Fibroblast of skin of back (primary cell): ENCODE data around the gene ARHGEF16.

Source experiments
- DNase-seq: peaks from one replicate; pipeline ENCODE4 v3.0.0-alpha.2; 2013

Gene ARHGEF16

GRCh38 chr1:3483801-3484444, 29.5 kb downstream of the ARHGEF16 start:
- peak; percentile 26 for DNase-seq

DNA sequence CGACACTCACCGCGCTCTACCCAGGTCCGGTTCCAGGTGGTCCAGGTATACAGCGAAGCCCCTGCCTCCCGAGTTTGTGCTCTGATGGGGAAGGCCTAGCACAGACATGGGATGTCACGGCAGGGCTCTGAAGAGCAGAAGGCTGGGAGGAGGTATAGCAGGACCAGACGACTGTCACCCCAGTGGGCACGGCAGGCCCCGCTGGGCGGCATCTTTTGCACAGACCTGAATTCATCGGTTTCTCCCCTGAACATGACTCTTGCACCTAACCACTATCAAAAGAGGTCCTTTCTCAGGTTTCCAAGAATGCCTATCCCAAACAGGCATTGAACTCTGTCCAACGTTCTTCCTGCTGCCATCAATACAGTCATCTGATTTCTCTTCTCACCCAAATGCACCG, 30.6 kb downstream of the ARHGEF16 start:
- no peak for DNase-seq

- no peak for DNase-seq
These were observed 34.0 kb downstream of the ARHGEF16 start for GRCh38 chr1:3488432-3488831.

DNA sequence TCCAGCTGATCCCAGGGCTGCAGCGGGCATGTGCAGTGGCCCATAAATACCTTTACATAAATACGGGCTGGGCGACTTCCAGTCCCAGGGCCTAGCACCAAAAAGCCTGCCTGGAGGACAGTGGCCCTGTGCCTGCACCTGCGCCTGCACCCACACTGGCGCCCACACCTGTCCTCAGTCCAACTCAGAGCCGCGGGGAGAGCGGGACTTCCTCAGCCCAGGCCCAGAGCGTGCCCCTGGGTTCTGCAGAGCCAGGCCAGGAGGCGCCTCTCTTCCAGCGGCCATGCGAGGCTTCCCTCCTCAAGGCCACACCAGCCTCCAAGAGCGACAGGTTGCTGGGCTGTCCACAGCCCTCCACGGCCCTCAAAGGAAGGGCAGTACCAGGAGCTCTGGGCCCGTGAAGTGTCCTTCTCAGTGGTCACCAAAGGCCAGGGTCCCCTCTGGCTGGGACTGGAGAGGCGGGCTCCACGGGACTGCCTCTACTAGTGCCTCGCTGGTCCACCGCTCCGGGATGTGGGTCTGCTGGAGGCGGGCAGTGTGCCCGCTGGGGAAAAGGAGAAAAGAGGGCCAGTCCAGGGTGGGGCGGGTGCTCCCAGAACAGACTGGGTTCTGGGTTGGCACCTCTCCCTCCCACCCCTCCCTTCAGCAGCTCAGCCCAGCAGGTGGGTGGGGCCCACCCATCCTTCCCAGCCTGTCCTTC, 35.7 kb downstream of the ARHGEF16 start:
- no peak for DNase-seq

DNA sequence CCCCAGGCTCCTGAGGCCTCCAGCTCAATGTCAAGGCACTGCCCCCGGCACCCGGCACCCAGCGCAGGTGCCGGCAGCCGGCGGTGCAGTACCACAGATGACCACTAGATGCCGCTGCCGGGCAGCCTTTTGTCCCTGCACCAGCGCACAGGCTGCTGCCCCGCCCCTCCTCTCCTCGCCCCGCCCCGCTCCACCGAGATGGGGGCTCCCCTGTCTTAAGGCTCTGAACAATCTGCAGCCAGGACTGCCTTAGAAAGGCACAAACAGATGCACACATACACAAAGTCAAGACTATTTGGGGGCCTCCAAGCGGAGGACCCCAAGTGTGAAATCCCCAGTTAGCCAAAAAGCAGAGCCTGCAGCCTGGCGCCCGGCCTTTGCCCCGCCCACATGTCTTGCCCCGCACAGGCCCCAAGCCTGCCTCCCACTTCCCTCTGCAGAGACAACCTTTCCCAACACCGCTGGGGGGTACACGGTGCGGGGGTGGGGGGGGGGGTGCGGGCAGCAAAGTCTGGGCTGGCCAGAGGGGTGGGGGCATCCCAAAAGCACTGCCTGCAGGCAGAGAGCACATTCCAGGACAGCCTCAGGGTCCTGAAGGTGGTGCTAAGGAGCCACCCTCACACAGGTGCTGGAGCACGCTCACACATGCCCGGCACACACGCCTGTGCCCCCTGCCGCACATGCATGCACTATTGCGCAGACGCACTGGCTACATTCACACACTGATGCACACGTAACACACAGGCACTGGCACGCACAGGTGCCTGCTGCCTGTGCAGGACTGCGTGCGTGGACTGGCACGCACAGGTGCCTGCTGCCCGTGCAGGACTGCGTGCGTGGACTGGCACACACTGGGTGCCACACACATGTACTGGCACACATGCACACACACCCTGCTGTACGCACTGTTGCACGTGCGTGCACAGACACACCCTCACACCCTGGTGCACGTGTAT, 37.1 kb downstream of the ARHGEF16 start:
- DNase-seq = peak; percentile 43

DNA sequence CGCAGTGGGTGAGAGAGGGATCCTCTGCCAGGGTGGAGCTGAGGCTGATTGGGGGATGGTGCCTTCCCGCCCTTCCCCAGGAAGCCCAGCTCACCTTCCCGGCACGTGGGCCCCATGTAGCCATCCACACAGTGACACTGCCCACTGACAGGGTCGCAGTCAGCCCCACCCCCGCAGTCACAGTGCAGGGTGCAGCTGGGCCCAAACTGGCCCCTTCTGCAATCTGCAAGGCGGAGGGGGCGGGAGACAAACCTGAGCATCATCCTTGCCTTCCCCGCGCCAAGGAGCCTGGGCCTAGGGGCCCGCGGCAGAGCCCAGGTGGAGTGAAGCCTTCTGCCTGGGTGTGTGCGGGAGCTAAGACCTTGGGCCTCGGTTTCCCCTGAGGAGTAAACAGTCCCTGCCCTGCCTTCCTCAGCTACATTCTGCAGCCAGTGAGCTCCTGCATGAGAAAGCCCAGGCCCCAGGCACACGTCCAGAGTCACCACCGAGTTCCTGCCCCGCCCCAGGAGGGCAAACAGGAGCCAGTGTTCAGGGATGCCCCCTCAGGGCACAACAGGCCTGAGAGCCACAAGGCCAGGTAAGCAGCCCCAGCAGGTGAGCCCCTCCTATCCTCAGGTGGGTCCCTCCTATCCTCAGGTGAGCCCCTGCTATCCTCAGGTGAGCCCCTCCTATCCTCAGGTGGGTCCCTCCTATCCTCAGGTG, 38.2 kb downstream of the ARHGEF16 start:
- DNase-seq = no peak

- no peak for DNase-seq
These were observed 40.1 kb downstream of the ARHGEF16 start for GRCh38 chr1:3494321-3495308.

DNA sequence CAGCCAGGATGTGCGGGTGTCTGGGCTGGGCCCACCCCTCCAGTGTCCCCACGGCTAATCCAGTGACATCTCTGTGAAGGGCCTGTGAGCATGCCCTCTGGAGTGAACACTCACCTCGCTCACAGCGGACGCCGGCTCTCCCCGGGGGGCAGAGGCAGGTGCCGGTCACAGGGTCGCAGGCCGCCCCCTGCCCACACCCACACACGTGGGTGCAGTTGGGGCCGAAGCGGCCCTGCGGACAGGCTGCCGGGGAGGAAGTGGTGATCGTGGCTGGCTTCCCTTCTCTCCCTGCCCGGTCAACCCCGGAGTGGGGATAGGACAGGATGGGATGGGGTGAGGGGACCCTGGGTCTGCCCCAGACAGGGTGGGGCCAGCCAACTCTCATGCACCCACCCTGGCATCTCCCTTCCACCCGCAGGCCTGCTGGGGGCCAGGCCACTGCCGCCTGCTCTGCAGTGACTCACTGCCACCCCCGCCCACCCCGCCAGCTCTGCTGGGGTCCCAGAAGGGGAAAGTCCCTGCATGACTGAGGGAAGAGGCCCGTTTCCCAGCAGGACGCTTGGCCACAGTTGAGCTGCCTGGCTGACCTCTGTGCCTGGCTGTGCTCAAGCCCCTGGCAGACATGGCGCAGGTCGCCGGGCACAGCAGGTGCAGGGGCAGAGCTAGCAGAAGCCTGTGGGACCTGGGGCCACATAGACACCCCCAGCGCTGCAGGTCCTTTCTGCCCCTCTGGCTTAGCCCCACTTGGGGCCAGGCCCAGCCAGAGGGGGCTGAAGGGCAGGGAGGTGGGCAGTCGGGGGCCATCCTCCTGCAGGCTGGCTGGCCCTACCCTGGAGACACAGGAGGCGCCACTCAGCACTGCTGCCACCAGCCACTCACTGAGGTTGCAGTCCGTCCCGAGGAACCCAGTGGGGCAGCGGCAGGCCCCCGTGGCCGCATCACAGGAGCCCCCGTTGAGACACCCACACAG, 41.6 kb downstream of the ARHGEF16 start:
- peak; percentile 60 for DNase-seq

DNA sequence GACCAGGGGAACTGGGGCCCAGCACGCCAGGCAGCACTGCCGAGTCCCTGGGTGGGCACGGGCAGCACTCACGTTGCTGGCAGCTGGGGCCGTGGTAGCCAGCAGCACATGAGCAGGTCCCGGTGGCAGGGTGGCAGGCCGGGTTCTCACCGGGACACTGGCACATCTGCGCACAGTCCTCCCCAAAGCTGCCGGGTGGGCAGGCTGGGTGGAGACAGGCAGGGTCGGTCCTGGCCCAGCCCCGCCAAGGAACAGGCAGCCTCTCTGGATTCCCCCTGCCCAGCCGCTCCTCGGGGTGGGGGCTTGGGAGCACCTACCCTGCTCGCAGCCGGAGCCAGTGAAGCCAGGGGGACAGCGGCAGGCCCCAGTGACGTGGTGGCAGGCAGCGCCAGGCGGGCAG, 42.5 kb downstream of the ARHGEF16 start:
- DNase-seq = no peak

GRCh38 chr1:3497521-3497920, 43.1 kb downstream of the ARHGEF16 start:
- DNase-seq = no peak

GRCh38 chr1:3498246-3498930, 43.9 kb downstream of the ARHGEF16 start:
- DNase-seq = no peak

GRCh38 chr1:3498986-3499385, 44.5 kb downstream of the ARHGEF16 start:
- DNase-seq = no peak

DNA sequence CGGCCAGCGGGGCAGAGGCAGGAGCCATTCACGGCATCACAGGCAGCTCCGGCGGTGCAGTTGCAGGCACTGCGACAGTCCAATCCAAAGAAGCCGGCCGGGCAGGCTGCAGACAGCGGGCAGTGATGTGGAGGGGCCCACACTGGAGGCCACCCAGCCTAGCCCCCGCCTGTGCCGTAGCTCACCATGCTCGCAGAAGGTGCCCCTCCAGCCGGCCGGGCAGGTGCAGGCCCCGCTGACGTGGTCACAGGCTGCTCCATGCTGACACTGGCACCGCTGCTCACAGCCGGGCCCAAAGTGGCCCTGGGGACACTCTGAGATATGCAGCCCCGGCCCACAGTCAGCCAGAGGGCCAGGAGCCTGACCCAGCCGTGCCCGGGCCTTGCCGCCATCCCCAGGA, 45.1 kb downstream of the ARHGEF16 start:
- DNase-seq = no peak

DNA sequence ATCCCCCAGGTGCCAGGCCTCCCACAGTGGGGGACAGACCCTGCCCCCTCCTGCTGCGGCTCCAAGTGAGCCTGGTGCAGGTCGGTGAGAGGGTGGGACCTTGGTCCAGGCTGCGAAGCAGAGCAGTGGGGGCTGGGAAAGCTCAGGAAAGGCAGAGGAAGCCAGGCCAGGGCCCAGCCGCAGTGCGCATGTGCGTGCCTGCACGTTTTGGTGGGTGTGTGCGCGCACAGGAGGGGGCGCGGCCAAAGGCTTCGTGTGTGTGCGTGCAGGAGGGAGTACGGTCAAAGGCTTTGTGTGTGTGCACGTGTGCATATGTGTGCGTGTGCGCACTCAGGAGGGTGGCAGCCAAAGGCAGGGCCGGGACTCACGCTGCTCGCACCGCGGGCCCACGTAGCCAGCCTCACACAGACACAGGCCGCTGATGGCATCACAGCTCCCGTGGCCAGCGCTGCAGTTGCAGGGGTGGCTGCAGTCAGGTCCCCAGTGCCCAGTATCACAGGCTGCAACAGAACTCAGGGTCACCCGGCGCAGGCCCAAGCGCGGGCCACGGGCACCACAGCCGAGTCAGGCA, 45.9 kb downstream of the ARHGEF16 start:
- no peak for DNase-seq

GRCh38 chr1:3501437-3501836, 47.0 kb downstream of the ARHGEF16 start:
- DNase-seq = no peak

DNA sequence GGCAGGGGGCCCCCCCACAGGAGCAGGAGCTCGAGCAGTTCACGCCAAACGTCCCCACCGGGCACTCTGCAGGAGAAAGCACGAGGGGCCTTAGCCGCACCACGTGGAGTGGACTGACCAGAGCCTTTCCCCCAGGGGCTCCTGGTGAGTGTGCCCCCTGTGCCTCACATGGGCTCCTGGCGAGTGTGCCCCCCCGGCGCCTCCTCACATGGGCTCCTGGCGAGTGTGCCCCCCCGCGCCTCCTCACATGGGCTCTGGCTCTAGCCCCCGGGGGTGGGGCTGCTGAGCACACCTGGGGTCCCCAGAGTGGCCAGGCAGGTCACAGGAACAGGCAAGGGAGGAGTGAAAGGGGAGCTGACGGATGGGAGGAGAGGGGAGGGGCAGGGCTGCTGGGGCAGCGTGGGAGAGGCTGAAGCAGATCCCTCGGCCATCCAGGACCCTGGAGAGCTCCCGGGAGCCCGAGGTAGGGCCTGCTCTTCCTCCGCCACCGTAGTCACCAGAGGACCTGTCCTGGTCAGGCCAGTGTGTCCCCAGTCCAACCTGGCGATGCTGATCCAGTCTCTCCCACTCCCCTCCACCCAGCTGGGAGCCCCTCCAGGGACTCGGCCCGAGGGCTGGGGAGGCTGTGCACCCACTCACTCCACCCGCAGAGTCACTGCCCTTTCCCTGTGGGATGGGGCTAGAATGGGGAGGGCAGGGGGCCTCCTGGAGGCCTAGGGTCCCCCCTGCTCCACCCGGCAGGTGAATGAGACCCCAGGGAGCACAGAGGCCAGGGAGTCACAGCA, 47.6 kb downstream of the ARHGEF16 start:
- peak; percentile 27 for DNase-seq

DNA sequence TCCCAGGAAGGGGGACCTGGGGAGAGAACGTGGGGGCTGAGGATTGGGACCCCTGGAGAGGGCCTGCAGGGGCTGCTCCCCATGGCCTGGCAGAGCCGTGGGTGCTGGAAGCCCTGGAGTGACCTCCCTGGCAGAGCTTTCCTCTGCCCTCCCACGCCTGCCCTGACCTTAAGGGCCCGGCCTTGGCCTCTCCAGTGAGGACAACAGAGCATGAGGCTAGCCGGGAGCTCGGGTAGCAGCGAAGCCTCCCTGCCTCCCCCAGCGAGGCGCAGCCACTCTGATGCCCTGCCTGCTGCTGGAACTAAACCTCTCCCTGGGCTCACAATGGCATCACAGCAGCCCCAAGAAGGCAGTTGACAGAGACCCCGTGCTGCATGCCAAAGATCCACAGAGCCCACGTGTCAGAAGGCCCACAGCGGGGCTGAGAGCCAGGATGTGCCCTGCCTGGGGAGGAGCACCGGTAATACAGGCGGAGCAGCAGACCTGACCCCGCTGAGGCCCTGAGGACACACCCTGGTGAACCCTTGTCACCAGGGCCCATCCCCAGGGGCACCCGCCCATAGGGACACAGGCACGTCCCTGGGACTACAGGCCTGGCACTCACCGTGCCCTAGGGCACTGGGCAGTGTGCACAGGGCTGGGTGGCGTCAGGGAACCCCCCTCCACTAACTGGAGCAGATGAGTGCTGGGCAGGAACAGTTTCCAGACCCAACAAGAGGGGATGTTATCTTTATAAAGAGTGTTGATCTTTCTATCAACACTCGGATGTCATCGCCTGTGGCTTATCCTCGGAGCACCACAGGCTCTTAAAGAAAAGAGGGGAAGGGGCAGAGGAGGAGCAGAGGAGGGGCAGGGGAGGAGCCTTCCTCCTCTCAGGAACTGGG, 48.4 kb downstream of the ARHGEF16 start:
- no peak for DNase-seq
